Inferior parietal cortex (tissue), 1 donor: ENCODE measurements around the gene ZNF438.

Source experiments
- DNase-seq: peaks from one replicate; pipeline ENCODE4 v3.0.0-alpha.2; 2016; ENCODE audit errors: extremely low spot score

The ZNF438 gene

DNA sequence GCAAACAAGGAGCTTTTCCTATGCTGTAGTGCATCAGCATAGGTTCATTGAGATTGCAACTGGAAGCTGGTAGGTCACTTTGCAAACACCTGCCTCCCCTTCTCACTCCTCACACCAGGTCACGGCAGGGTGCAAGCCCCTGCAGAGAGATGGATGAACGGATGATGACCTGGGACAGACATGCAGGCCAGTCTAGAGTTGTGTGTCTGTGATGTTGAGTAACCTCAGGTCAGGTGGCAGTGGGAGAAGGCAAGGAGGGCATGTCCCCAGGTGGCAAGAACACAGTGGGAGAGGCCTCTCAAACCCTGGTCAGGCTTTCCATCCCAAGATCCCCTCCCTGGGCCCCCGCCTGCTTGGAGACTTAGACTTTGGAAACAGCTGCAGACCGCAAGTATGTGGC lies 205.0 kb downstream of the ZNF438 start:
- DNase-seq: no peak

DNA sequence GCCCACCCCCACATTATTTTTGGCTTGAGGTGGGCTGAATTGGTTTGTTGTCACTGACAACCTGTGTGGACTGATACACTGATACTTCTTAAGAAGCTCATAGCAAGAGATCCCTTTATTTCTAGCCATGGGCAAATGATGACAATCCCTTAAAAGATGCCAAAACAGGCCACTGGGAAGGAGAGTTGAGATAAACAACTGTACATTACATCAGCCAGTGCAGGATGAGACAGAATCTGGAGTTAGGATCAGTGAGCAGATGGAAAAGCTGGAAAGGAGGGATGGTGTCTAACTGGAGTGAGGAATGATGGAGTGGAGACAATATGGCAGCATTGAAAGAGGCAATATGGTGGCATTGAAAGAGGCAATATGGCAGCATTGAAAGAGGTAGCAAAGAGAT lies 206.2 kb downstream of the ZNF438 start:
- no peak for DNase-seq

DNA sequence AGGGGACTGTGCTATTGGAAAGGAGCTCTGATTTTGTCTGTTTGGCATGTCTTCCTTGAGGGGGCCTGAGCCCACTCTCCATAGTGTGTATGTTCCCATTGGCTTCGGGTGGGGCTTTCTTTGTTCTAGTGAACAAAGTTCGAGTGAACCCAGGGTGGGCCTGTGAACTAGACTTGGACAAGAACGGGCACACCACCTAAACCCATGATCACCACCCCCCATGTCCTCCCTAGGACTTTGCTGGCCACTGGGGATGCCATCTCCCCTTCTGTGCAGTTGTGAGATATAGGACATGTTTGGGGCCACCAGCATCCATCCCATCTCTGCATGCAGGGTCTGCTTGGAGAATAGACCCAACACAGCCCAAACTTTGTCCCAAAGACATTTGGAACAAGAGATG lies 206.6 kb downstream of the ZNF438 start:
- DNase-seq: no peak

GRCh38 chr10:30823651-30824050 lies 208.0 kb downstream of the ZNF438 start:
- DNase-seq: no peak

- no peak for DNase-seq
These were observed 208.8 kb downstream of the ZNF438 start for GRCh38 chr10:30822693-30823465.

DNA sequence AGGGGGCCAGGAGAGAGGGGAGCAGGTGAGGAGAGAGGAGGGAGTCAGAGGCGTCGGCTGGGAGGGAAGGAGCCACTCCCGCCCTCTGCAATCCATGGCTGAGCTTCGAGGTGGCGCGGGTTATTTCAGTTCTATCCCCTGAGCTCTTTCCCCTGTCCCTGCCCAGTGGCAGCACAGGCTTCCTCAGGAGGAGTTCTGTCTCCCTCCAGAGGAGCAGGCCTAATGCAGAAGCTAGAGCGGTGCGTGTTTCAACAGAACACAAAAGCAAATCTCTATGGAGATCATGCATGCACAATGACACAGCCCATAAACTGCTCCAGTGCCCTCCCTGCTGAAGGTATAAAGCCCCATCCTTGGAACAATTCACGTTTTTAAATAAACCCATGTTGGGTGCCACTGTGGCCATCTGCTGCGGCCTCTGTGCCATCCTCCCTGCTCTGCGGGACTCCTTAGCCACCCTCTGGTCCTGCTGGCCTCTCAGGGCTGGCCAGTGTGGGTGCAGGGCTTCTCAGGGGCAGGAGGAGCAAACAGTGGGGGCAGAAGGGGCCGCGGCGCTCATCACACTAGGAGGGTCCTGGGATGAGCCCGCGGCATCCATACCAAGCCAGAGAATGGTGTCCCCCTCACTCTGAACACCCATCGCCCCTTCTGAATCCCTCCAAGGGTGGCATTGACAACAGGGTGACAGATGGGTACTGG lies 209.5 kb downstream of the ZNF438 start:
- DNase-seq: no peak

DNA sequence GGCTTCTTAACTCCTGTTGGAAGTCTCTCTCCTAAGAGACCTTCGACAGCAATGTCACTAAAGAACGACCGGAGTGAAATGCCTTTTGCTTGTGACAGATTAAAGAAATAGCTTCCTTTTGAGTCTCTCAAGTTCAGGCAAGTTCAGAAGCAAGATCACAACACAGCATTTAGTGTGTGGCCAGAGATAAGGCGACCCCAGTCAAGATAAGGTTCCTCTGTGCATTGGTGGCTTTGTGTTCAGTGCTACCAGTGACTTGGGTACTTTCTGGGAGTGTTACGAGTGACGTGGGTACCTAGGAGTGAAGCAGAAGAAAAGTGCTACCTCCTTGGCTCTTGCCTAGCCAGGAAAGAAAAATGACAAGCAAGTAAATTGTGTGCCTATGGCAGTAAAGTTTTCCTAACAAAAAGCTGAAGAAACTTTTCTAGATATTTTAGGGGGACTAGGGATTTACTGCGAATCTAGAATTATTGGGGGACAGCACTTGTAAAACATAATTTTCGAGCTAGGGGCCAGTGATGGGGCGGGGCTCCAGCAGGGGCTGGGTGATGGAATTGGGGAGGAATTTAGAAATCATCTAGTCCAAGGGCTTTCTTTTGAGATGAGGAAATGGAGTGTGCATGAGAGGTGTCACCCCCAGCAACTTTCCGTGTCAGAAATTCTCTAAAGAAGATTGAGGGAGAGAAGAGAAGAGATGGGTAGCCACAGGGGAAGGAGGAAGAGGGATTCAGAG lies 210.2 kb downstream of the ZNF438 start:
- no peak for DNase-seq

DNA sequence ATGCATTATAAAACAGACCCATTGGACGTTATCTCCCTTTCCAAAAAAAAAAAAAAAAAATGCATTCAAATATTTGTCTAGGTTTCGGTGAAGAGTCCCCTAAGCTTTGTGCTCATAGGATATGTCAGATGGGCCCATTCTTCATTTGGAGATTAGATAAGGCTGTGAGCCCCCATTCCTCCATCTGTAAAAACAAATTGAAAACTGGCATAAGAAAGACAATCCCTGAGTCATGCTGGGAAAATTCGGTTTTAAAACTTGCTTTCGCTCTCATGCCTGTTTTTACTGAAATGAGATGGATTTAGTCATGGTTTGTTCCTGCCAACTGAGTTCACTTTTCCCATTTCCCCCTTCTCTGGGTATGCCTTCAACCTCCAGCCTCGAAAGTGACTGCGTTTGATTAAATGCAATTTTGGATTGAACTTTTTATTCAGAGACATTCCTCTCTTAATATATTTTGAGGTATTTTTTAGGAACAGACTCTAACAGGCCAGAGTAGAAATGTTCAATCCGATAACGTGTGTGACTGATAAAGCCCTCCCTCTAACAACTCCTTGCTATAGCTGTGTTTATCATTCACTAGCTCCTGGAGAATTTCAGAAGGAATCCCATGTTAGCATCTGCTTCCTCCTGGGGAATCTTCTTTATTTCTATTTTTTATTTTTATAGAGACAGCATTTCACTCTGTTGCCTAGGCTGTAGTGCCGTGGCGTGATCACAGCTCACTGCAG lies 211.2 kb downstream of the ZNF438 start:
- DNase-seq: no peak

- no peak for DNase-seq
These were observed 212.1 kb downstream of the ZNF438 start for GRCh38 chr10:30819341-30820181.

- no peak for DNase-seq
These were observed 212.8 kb downstream of the ZNF438 start for GRCh38 chr10:30818854-30819253.

DNA sequence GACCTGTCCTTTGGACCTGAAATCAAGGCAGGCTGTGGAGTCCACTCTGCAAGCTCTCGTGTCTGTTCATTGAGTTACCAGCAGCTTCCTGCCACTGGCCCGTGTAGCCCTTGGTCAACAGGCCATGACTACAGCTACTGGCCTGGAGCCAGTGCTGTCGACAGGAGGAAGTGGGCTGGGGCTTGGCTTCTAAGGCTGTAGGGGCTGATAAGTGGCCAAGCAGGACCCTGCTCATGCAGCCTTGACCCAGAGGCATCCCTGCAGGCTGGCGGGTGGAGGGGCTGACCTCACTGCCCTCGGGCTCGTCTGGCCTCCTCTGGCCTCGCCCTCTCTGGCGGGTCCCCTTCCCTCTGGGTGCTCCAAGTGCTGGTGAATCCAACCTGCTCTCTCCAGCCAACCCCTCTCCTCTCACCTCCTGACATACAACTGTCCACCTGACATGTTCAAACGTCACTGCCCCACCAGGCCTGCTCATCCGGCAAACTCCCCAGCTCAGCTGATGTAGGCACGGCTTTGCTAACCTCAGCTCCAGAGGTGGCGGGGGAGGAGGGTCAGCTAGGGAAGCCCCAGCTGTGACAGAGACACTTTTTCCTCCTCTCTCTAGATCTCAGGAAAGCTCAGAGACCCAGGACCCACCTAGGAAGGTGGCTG lies 213.5 kb downstream of the ZNF438 start:
- no peak for DNase-seq

GRCh38 chr10:30817541-30817940 lies 214.1 kb downstream of the ZNF438 start:
- DNase-seq: no peak

DNA sequence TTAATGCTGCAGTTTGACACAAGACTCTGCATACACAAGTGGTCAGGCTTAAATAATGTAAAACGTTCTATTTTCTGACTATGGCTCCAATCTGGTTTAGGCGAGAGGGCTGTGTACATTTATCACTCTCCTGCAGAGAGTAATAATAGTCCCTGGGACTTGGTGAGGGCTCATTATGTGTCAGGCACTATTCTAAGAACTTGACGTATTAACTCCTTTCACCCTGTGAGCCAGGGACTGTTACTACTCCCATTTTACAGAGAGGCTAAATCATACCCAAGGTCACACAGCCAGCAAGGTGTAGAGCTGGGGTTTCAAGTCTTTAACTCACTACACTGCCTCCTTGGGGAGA lies 214.9 kb downstream of the ZNF438 start:
- DNase-seq: no peak

- DNase-seq: no peak
These were observed 215.4 kb downstream of the ZNF438 start for GRCh38 chr10:30816159-30816819.

DNA sequence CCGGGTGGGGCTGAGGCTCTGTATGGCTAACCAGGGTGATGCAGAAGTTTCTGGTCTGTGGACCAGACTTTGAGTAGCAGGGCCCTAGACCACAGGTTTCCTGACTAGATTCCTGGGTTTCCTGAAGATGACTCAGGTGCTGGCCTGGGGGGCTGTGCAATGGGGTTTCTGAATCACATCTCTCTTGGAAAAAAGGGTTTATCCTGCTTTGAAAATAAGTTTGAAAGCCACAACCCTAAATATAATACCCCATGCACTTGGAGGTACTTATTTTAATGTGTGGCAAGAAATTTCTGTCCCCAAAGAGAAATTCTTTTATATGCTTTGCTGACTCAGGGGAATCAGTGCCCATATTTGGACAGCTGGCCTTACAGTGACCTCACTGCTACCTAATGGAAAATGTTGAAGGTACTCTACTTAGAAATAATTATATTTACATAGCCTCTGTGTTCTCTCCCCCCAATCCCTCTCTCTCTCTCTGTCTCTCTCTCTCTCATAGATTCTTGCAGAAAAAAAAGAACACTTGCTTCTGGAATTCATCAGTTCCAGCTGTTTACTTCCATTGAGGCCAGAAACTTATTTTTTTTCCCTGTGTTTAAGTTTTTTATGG lies 217.7 kb downstream of the ZNF438 start:
- DNase-seq: no peak

DNA sequence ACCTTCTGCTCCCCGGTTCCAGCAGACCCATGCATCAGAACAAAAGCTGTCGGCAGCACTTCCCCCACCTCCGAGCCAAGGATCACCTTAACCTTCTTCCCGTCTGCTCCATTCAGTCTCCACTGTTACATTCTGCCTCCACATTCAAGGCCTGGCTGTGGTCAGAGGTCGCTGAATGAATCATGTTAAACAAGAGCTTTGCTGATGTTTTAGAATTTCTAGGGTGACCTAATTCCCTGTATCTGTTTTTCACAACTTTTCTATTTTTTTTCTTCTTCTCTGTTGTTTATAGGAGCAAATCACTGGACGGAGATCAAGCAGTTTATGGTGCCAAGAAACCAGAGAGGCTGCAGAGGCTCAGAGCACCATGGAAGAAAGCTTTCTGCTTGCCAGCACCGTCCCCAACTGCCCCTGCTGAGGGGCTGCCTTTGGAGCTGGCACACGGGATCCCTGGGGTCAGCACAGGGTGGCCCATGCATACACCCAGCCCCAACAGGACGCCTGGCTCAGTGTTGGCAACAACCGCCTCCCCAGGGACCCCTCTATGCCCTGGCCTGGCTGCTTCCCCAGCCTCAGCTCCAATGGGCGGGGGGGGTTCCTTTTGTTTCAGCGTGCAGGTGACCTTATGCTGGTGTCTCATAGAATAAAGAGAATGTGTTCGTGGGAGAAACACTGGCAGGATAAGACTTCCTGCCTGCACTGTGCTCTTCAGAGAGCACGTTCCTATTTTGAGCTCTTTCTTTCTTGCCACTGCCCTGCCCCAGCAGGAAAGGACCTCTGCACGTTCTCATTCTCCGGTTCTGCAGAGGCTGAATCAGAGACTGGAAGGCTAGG lies 219.4 kb downstream of the ZNF438 start:
- DNase-seq: no peak

GRCh38 chr10:30811276-30812017 lies 220.2 kb downstream of the ZNF438 start:
- DNase-seq: no peak

GRCh38 chr10:30810416-30810815 lies 221.2 kb downstream of the ZNF438 start:
- DNase-seq: no peak
